ENCODE data around the gene CYTH4.
A peak's percentile ranks its signal among the peaks of the same experiment; 100 is the strongest.
"Not testable (repeated sequence)": the region's sequence is repeated elsewhere in the genome, so short reads cannot be mapped to it uniquely, and the experiment has no call there.

The CYTH4 gene

GRCh38 chr22:37249986-37250385 lies 32.3 kb upstream of the CYTH4 start:
- DNase-seq (ENCODE audit: low read depth), result no peak

- DNase-seq (ENCODE audit: low read depth), result not testable (repeated sequence)
Observed at GRCh38 chr22:37251836-37252235, 30.5 kb upstream of the CYTH4 start.

GRCh38 chr22:37253126-37253660 lies 29.1 kb upstream of the CYTH4 start:
- no peak for DNase-seq (ENCODE audit: low read depth)

GRCh38 chr22:37254209-37254866 lies 28.0 kb upstream of the CYTH4 start:
- DNase-seq (ENCODE audit: low read depth), result peak; percentile 85

GRCh38 chr22:37254867-37255233 lies 27.5 kb upstream of the CYTH4 start:
- peak; percentile 77 for DNase-seq (ENCODE audit: low read depth)

- no peak for DNase-seq (ENCODE audit: low read depth)
Observed at GRCh38 chr22:37255558-37256006, 26.7 kb upstream of the CYTH4 start.

GRCh38 chr22:37256075-37256726 lies 26.1 kb upstream of the CYTH4 start:
- no peak for DNase-seq (ENCODE audit: low read depth)

- DNase-seq (ENCODE audit: low read depth), result no peak
Observed at GRCh38 chr22:37258005-37258752, 24.1 kb upstream of the CYTH4 start.

GRCh38 chr22:37258753-37259401 lies 23.4 kb upstream of the CYTH4 start:
- no peak for DNase-seq (ENCODE audit: low read depth)

- DNase-seq (ENCODE audit: low read depth), result peak; percentile 56
Observed at GRCh38 chr22:37259540-37260029, 22.7 kb upstream of the CYTH4 start.

- DNase-seq (ENCODE audit: low read depth), result no peak
Observed at GRCh38 chr22:37260155-37260795, 22.0 kb upstream of the CYTH4 start.

- DNase-seq (ENCODE audit: low read depth), result peak; percentile 37
Observed at GRCh38 chr22:37260901-37261336, 21.4 kb upstream of the CYTH4 start.

GRCh38 chr22:37262346-37262745 lies 20.0 kb upstream of the CYTH4 start:
- DNase-seq (ENCODE audit: low read depth), result no peak

- DNase-seq (ENCODE audit: low read depth), result no peak
Observed at GRCh38 chr22:37263966-37264887, 18.1 kb upstream of the CYTH4 start.

- peak; percentile 10 for DNase-seq (ENCODE audit: low read depth)
Observed at GRCh38 chr22:37266581-37267134, 15.7 kb upstream of the CYTH4 start.

GRCh38 chr22:37267135-37267587 lies 15.1 kb upstream of the CYTH4 start:
- peak; percentile 15 for DNase-seq (ENCODE audit: low read depth)

- no peak for DNase-seq (ENCODE audit: low read depth)
Observed at GRCh38 chr22:37267661-37268413, 14.5 kb upstream of the CYTH4 start.

- no peak for DNase-seq (ENCODE audit: low read depth)
Observed at GRCh38 chr22:37269936-37270678, 12.2 kb upstream of the CYTH4 start.

All from amniotic epithelial cell (primary cell).